ENCODE measurements around the gene APMAP. TPM values are rescaled to one million over a fixed set of nuclear protein-coding genes. Genes with fewer than 3 reads are reported as not detected.
"Not testable (repeated sequence)": the region's sequence is repeated elsewhere in the genome, so short reads cannot be mapped to it uniquely, and the experiment has no call there.

APMAP gene
- total RNA-seq, 1 experiment from 2014 or later, result 92.6 TPM

DNA sequence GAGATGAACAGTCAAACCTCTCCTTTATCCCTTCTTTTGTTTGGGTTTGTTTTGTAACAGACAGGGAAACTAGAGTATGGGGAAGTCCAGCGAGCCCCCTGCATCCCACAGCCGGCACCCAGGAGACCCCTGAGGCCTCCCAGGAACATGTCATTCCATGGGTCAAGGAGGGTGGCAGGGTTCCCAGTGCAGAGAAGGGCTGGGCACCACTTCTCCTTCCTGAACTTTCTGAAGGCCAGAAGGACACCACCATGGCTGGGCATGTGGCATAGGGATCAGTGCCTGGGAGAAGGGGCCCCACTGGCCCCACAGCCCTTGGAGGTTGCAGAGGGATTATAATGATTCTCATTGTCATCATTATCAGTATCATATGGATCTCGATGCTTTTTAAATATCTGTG, 57.4 kb downstream of the APMAP start:
- no peak for DNase-seq (ENCODE audit: low spot score)

DNA sequence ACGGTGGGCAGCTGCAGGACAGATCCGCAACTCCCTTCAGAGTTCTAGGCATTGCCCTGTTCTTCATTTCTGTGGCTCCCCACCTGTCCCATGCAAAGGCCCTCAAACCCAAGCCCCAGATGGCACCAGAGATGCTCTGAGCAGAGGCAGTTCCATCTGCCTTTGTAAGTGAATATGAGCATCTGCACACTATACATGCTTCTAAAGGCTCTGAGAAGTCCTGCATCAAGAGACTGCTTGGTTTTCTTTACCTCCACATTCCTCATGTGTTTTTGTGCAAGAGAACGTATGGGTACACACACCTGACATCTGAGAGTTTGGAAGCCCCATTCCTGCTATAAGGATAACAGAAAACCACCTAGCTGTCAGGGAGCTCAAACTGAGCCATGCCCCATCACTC, 57.8 kb downstream of the APMAP start:
- no peak for DNase-seq (ENCODE audit: low spot score)

DNA sequence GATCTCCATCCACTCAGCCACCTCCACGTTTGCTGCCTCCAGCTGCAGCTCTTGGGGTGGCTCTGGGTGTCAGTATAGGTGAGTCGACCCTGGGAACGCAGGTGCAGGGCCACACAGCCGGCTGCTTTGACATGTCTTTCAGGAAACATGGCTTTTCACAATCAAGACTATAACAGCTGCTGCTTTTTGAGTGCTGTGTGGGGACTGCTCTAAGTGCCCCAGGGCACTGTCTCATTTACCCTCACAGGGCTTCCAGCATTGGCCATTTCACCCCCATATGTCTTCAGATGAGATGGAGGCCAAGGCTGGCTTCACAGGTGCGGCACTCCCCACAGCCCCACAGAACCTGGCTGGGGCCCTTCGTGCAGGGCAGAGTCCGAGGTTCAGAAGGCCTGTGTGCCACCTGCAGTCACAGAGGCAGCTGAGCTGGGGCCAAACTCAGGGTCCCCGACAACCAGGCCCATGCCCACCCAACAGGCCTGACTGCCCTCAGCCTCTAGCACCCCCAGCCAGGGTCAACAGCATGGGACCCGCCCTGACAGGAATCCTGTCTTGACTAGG, 58.4 kb downstream of the APMAP start:
- no peak for DNase-seq (ENCODE audit: low spot score)

DNA sequence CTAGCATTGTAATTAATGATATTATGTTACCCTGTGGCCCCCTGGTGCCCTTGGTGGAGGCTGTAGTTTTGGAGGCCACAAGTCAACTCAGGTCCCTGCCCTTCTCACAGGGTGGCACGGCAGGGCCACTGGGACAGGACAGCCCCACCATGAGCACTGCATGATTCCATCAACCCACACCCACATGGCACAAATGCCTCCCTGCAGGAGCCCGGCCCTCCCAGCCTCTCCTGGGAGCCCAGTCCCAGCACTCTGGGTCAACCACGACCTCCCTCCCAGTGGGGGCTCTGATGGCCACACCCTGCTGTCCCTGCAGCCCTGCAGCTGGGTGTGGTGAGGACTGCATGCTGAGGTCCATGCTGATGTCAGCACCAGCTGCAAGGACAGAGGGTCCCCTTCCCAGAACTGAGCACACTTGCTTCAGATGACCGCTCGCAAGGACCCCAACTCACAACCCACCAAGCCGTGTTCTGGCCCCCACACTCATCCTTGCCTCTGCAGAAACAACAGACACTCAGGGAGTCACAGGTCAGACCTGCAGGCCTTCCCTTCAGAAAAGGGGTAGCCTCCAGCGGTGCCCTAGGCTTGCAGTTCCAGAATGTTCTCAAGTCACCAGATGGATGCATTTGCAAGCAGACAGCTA, 59.2 kb downstream of the APMAP start:
- DNase-seq (ENCODE audit: low spot score), result no peak

DNA sequence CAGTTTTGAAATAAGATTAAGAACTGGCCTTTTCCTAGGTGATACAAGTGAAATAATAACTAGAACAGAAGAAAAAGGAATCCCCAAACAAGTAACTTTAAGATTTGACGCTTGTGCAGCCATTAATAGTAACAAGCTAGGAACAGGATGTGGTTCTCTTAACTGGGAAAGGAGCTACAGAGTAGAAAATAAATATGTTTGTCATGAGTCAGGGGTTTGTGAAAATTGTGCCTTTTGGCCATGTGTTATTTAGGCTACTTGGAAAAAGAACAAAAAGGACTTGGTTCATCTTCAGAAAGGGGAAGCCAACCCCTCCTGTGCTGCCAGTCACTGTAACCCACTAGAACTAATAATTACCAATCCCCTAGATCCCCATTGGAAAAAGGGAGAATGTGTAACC, 60.7 kb downstream of the APMAP start:
- not testable (repeated sequence) for DNase-seq (ENCODE audit: low spot score)

DNA sequence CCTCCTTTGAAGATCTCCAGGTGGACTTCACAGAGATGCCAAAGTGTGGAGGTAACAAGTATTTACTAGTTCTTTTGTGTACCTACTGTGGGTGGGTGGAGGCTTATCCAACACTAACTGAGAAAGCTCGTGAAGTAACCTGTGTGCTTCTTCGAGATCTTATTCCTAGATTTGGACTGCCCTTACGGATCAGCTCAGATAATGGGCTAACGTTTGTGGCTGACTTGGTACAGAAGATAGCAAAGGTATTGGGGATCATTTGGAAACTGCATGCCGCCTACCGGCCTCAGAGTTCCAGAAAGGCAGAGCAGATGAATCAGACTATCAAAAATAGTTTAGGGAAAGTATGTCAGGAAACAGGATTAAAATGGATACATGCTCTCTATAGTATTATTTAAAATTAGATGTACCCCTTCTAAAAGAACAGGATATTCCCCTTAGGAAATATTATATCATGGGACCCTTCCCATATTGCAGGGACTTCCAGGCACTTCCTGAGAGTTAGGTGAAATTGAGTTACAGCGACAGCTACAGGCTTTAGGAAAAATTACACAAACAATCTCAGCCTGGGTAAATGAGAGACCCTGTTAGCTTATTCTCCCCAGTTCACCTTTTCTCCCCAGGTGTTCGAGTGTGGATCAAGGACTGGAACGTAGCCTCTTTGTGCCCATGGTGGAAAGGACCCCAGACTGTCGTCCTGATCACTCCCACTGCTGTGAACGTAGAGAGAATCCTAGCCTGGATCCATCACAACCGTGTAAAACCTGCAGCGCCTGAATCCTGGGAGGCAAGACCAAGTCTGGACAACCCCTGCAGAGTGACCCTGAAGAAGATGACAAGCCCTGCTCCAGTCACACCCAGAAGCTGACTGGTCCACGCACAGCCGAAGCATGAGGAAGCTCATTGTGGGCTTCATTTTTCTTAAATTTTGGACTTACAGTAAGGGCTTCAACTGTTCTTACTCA, 61.5 kb downstream of the APMAP start:
- DNase-seq (ENCODE audit: low spot score), result peak; percentile 78

DNA sequence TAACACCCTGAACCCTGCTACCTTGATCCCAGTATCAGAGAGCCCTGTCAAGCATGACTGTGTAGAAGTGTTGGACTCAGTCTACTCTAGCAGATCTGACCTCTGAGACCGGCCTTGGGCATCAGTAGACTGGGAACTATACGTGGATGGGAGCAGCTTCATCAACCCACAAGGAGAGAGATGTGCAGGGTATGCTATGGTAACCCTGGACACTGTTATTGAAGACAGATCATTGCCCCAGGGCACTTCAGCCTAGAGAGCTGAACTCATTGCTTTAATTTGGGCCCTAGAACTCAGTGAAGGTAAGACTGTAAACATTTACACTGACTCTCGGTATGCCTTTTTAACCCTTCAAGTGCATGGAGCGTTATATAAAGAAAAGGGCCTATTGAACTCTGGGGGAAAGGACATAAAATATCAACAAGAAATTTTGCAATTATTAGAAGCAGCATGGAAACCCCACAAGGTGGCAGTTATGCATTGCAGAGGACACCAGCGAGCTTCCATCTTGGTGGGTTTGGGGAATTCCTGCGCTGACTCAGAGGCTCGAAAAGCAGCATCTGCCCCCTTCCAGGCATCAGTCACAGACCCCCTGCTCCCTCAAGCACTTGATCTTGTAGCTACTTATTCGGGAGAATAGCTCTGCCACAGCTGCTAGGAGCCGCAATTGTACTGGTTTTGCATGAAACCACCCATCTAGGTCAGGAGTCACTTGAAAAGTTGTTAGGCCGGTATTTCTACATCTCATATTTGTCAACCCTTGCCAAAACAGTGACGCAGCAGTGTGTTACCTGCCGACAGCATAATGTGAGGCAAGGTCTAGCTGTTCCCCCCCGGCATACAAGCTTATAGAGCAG, 62.5 kb downstream of the APMAP start:
- DNase-seq (ENCODE audit: low spot score), result peak; percentile 94

DNA sequence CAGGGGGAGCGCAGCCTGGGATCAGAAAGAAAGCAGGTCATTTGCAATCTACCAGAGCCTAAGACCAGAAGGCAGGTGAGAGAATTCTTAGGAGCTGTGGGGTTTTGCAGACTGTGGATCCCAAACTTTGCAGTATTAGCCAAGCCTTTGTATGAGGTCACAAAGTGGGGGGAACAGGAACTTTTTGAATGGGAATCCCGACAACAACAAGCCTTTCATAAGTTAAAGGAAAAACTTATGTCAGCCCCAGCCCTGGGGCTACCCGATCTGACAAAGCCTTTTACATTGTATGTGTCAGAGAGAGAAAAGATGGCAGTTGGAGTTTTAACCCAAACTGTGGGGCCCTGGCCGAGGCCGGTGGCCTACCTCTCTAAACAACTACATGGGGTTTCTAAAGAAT, 63.3 kb downstream of the APMAP start:
- not testable (repeated sequence) for DNase-seq (ENCODE audit: low spot score)

DNA sequence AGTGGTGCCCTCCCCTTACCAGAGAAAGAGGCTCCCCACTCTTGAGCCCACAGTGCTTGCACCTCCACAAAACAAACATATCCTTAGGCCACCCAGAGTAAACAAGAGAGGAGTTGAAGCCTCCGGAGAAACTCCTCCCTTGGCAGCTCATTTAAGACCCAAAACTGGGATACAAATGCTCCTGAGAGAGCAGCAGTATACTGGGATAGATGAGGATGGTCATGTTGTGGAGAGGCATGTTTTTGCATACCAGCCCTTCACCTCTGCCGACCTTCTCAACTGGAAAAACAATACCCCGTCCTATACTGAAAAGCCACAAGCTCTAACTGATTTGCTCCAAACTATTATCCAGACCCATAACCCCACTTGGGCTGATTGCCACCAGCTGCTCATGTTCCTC, 71.8 kb downstream of the APMAP start:
- not testable (repeated sequence) for DNase-seq (ENCODE audit: low spot score)

DNA sequence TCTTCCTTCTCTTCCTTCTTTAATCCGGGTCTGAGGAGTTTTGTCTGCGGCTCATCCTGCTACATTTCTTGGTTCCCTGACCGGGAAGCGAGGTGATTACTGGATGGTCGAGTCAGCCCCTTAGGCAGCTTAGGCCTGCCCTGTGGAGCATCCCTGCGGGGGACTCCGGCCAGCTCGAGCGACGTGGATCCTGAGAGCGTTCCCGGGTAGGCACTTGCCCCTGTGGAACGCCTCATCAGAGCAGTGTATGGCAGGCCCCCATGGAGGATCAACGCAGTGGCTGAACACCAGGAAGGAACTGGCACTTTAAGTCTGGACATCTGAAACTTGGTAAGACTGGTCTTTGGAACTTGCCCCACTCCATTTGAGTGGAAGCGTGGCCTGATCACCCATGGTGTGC, 72.9 kb downstream of the APMAP start:
- not testable (repeated sequence) for DNase-seq (ENCODE audit: low spot score)

DNA sequence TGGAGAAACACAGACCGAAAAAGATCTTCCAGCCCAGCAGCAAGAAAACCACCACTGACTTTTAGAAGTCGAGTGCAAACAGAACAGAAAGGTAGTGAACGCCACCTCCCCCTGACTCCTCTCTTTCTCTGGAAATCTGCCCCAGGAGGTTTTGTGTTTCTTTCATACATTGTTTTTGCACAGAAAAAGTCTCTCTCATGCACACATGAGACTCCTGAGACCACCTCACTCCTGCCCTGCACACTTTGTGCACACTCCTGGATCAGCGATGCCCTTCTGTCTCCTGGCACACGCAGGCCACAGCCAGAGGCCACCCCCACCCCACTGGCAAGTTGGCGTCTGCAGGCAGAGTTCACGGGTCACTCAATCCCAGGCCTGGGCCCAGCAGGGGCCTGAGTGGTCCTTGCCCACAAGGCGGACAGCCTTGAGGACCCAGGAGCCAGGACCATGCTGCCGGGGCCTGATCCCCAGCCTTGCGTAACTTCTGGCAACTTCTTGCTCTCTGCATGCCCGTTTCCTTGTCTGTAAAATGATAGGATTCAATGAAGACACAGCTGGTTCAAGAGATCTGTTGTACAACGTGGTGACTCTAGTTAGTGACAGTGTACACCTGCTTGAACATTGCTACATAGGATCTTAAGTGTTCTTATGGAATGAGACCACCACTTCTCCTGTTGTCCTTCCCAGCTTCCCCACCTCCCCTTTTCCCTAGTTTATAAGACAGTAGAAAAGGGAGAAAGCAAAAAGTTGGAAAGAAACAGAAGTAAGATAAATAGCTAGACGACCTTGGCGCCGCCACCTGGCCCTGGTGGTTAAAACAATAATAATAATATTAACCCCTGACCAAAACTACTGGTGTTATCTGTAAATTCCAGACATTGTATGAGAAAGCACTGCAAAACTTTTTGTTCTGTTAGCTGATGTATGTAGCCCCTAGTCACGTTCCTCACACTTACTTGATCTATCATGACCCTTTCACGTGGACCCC, 73.7 kb downstream of the APMAP start:
- DNase-seq (ENCODE audit: low spot score), result no peak

DNA sequence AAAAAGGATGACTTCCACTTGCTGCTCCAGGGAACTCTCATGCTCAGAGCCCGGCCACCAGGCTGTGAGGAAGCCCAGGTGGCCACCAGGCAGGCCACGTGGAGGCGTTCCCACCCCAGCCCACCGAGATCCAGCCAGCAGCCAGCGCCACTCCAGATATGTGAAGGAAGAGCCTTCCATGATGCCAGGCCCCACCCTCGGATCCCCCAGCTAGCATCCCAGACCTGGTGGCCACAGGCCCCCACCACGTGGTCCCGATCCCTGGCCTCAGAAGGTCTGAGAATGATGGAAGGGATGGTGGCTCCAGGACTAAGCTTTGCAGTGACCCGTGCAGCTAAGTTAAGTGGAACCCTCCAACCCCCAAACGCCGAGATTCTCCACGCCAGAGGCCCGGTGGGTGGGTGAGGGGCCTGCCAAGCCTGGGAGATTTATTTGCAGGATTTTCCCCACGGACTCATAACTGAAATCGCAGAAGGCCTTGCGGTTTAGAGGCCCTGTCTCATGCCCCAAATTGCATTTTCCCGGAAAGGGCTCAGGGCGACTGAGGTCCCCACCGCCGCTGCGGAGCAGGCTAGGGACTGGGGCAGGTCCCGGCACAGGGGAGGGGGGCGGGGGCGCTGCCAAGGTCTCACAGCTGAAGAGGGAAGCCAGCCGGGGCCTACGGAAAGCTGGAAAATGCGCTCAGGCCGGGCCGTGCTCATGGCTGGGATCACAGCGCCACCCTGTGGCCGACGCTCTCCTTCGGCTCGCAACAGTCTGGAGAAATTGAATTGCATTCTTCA, 74.6 kb downstream of the APMAP start:
- peak; percentile 81 for DNase-seq (ENCODE audit: low spot score)

DNA sequence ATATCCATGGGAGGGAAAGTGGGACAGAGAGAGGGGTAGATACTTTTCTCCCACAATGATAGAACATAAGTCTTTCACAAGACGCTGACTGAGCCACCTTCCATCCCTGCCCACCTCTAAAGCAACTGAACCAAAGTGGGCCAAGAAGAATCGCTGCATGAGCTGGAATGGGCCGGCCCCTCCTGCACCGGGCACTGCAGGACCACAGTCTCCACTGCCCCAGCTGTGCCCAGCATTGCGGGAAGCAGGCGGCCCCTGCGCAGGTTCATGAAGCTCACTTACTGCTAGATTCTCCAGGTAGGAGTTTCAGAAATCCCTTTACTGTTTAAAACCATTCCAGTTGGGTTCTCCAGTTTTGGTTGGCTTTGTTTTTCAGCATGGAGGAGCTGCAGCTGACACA, 75.5 kb downstream of the APMAP start:
- no peak for DNase-seq (ENCODE audit: low spot score)

DNA sequence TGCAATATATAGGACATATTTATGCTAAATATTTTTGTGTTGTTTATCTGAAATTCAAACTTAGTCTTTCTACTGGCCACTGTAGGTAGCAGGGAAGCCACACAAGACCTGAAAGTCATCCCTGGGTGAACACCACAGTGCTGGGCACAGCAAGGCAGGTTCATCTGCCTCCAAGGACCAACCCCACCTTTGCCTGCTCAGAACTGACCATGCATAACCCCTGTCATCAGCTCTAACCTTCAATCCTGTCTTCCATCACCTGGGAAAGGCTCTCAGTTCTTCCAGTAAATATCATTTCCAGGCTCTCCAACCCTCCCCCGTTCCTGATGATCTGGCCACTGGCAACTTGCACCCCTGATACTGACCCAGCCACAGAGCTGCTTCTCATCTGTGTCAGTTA, 76.1 kb downstream of the APMAP start:
- no peak for DNase-seq (ENCODE audit: low spot score)

DNA sequence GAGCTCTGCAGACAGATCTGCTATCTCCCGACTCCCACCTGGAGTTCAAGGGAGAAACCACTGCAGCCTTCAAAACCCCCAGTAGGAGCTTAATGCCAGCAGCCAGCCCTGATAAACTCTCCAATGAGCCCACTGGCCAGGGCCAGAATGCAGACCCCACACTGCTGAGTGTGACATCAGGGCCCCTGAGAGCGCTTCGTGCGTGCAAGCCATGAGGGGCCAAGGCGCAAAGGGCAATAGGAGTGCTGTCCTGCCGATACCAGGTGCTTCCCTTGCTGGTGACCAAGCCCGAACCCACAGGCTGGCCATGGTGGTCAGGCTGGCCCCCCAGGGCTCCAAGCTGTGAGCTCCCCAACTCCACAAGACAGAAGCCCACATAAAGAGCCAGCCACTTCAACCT, 76.7 kb downstream of the APMAP start:
- no peak for DNase-seq (ENCODE audit: low spot score)

DNA sequence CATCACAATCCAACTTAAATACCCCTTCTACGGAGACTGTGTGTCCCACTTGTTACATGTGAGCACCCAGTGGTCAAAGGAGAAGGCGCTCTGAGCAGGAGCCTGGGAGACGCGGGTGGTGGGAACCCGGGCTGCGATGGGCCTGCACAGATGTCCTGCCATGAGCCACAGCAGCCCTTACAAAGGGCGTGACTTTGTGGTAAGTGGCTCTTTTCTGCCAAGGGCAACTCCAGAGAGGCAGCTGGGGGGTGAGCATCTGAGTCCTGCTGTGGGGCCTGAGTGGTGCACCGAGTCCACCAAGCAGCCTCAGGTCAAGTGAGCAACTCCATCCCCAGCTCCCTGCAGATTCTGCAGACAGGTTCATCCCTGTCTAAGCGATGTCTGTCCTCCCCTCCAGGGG, 77.1 kb downstream of the APMAP start:
- DNase-seq (ENCODE audit: low spot score), result no peak

DNA sequence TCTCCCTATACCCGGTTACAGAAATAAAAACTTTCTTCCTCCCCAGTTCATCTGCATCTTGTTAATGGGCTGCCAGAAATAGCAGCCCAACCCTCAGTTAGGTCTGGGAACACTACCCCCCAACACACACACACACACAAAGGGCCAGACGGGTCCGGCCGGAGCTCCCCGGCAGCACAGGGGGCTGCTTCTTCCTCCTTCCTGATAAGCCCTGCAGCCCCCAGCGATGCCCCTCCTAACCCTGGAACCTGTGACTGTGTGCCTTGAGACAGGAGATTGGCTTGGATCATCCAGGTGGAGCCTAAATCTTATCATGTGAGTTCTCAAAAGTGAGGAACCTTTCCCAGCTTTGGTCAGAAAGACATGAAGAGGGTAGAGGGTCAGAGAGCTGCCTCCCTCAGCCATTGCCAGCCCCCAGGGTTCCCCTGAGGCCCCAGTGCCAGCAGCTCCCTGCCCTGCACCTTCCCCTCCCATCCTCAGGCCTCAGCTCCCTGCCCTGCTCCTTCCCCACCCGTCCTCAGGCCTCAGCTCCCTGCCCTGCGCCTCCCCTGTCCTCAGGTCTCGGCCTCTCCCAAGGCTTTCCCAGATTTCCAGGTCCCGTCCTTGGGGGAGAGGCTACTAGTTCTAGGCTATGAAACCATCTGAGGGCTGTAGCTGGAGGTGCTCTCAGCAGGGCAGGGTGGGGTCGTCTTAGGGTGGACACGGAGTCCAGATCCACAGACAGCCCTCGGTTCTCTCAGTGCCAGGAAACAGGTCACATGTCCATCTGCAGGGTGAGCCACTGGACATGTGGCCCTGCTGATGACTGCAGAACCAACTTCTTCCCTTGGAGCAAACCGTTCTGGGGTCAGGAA, 77.9 kb downstream of the APMAP start:
- no peak for DNase-seq (ENCODE audit: low spot score)

DNA sequence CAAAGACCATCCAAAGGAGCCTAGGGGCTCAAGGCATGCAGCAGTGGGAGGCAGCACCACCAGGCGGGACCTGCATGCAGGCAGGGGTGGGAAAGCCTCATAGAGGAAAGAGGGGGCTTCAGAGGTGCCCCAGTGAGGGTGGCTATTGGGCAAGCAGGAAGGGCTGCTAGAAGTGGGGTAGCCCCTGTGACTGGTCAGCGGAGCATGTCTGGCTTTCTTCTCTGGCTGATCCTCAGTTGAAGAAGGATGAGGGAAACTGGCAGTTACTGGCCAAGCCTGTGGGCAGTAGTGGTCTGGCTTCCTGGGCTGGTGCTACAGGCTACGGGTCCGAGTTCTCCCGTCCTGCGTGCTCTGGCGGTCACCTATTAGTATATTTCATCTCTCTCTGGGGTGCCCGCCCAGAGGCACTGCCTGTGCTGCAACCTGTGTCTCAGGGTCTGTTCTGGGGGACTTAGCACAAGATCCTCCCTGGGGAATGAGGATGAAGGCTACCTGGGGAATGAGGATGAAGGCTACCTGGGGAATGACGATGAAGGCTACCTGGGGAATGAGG, 79.4 kb downstream of the APMAP start:
- no peak for DNase-seq (ENCODE audit: low spot score)
